HG03103 (cell line): Measurements from ENCODE around the gene EIF2S3B.

ENCODE experiments used
- ATAC-seq: cut with Tn5 transposase; IDR thresholded peaks from one replicate; pipeline ENCODE4 v1.9.1; 2021; ENCODE audit warnings: low read depth; ENCODE audit not compliant: unreplicated experiment

EIF2S3B gene

DNA sequence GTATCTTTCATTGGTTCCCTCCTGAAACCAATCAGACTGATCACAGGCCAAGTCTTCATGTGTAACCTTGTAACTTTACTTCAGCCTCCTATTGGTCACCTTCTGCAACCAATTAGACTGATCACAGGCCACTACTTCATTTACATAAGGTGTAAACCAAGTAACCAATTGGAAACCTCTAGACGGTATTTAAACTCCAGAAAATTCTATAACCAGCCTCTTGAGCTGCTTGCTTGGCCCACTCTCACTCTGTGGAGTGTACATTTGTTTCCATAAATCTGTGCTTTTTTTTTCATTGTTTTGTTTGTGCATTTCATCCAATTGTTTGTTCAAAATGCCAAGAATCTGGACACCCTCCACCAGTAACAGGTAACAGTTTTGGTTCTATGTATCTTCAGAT is 47.5 kb downstream of the EIF2S3B start:
- no peak for ATAC-seq

DNA sequence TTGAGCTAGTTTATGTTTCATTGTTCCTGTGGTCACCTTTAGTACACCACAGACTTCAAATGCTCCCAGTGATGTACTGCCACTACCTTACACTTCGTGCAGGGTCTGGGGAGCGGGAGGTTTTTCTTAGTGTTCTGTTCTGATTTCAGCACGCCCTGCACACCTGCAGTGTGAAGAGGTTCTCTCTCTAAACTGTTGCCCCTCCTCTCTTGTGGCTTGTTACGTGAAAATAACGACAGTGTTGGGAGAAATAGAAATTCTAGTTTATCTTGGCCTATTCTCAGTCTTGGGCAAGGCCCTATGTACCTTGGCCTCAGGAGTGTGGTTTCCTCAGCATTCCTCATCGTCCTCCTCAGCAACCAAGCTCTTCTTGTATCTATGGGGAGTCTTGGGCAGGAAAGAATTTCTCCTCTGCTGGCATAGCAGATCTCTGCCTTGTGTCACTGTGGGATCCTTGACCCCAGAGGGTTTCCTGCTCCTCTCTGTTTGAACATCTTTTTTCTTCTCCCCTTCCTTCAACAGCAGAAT is 48.6 kb downstream of the EIF2S3B start:
- ATAC-seq: no peak

GRCh38 chr12:10554756-10555481 is 49.2 kb downstream of the EIF2S3B start:
- ATAC-seq: no peak

- no peak for ATAC-seq
These were observed 51.6 kb downstream of the EIF2S3B start for GRCh38 chr12:10557329-10557728.

GRCh38 chr12:10557766-10558165 is 52.1 kb downstream of the EIF2S3B start:
- no peak for ATAC-seq
